HEK293T (cell line): ENCODE data around the gene RBM44.

ENCODE experiments used
- CTCF ChIA-PET: fragments of 350-600 bp; formaldehyde crosslinking; extraction: SDS; loops from one replicate; lab custom pipeline; 2021; ENCODE audit warnings: antibody characterized with exemption, inconsistent platforms; lab: Yijun Ruan, JAX
- POLR2A ChIA-PET: fragments of 350-600 bp; formaldehyde crosslinking; extraction: SDS; loops from one replicate; lab custom pipeline; 2020; ENCODE audit warnings: antibody characterized with exemption, inconsistent platforms; lab: Yijun Ruan, JAX
- DNase-seq: peaks from one replicate; pipeline ENCODE4 v3.0.0; 2012; ENCODE audit warnings: mixed read lengths; ENCODE audit errors: extremely low spot score
- ARNT ChIP-seq: fragments of 450-650 bp; IDR thresholded peaks from 2 replicates; pipeline ENCODE4 v1.6.1; 2017; ENCODE audit warnings: mild to moderate bottlenecking
- BHLHE40 ChIP-seq: fragments of 450-650 bp; IDR thresholded peaks from 2 replicates; pipeline ENCODE4 v1.6.1; 2016; ENCODE audit warnings: mild to moderate bottlenecking, moderate library complexity, borderline replicate concordance
- CTBP1 ChIP-seq: fragments of 450-650 bp; IDR thresholded peaks from 2 replicates; pipeline ENCODE4 v1.6.1; 2016; ENCODE audit warnings: borderline replicate concordance
- ELF4 ChIP-seq: fragments of 450-650 bp; IDR thresholded peaks from 2 replicates; pipeline ENCODE4 v1.6.1; 2017; ENCODE audit warnings: antibody characterized with exemption
- FOXA1 ChIP-seq: fragments of 450-650 bp; IDR thresholded peaks from 2 replicates; pipeline ENCODE4 v1.6.1; 2016; ENCODE audit warnings: mild to moderate bottlenecking
- FOXK2 ChIP-seq: fragments of 450-650 bp; IDR thresholded peaks from 2 replicates; pipeline ENCODE4 v1.6.1; 2016; ENCODE audit warnings: mild to moderate bottlenecking
- FOXM1 ChIP-seq: fragments of 450-650 bp; IDR thresholded peaks from 2 replicates; pipeline ENCODE4 v1.6.1; 2017; ENCODE audit warnings: mild to moderate bottlenecking, borderline replicate concordance
- HDGF ChIP-seq: fragments of 450-650 bp; IDR thresholded peaks from 2 replicates; pipeline ENCODE4 v1.6.1; 2017; ENCODE audit warnings: antibody characterized with exemption, borderline replicate concordance
- L3MBTL2 ChIP-seq: fragments of 450-650 bp; conservative IDR thresholded peaks from 2 replicates; pipeline ENCODE4 v1.6.1; 2016; ENCODE audit warnings: mild to moderate bottlenecking
- LEF1 ChIP-seq: fragments of 450-650 bp; IDR thresholded peaks from 2 replicates; pipeline ENCODE4 v1.6.1; 2017; ENCODE audit warnings: mild to moderate bottlenecking, borderline replicate concordance
- NFRKB ChIP-seq: fragments of 450-650 bp; IDR thresholded peaks from 2 replicates; pipeline ENCODE4 v1.6.1; 2016; ENCODE audit warnings: mild to moderate bottlenecking, moderate library complexity
- PKNOX1 ChIP-seq: fragments of 450-650 bp; IDR thresholded peaks from 2 replicates; pipeline ENCODE4 v1.6.1; 2016
- SP1 ChIP-seq: fragments of 450-650 bp; IDR thresholded peaks from 2 replicates; pipeline ENCODE4 v1.6.1; 2017
- SUZ12 ChIP-seq: fragments of 450-650 bp; IDR thresholded peaks from 2 replicates; pipeline ENCODE4 v1.6.1; 2016; ENCODE audit warnings: mild to moderate bottlenecking
- TARDBP ChIP-seq: fragments of 450-650 bp; IDR thresholded peaks from 2 replicates; pipeline ENCODE4 v1.6.1; 2016
- ZNF384 ChIP-seq: fragments of 450-650 bp; IDR thresholded peaks from 2 replicates; pipeline ENCODE4 v1.6.1; 2016

RBM44 gene

GRCh38 chr2:237862528-237862895 lies 63.9 kb downstream of the RBM44 start:
- ChIA-PET CTCF (interaction anchor here (0.6 kb wide), 1 partner anchor 271 kb away, joined by 3 read pairs; no protein-coding TSS in a partner anchor), POLR2A (interaction anchor here (1.0 kb wide), 1 partner anchor 198 kb away, joined by 3 read pairs; the partner anchor contains the start of gene SCLY)
- TF ChIP-seq TARDBP: no peak
- TF ChIP-seq BHLHE40: no peak
- no peak for TF ChIP-seq FOXA1
- no peak for TF ChIP-seq ARNT
- TF ChIP-seq SP1: no peak
- TF ChIP-seq SUZ12: no peak
- TF ChIP-seq L3MBTL2: no peak
- TF ChIP-seq HDGF: no peak
- TF ChIP-seq PKNOX1: no peak
- no peak for TF ChIP-seq FOXM1
- no peak for TF ChIP-seq CTBP1
- no peak for TF ChIP-seq ELF4
- DNase-seq: no peak

GRCh38 chr2:237863102-237863511 lies 64.5 kb downstream of the RBM44 start:
- no peak for DNase-seq
- ChIA-PET POLR2A (interaction anchor here (1.0 kb wide), 1 partner anchor 198 kb away, joined by 3 read pairs; the partner anchor contains the start of gene SCLY), CTCF (interaction anchor here (0.6 kb wide), 1 partner anchor 271 kb away, joined by 3 read pairs; no protein-coding TSS in a partner anchor)
- TF ChIP-seq FOXK2 (no peak), CTBP1 (no peak), PKNOX1 (no peak), FOXM1 (no peak), NFRKB (no peak), ARNT (no peak)

- CTCF ChIA-PET: no interaction called here
- no peak for DNase-seq
Measured at GRCh38 chr2:237863689-237864443, 65.3 kb downstream of the RBM44 start.

GRCh38 chr2:237864444-237864931 lies 65.9 kb downstream of the RBM44 start:
- POLR2A ChIA-PET: no interaction called here
- TF ChIP-seq CTBP1 (no peak), PKNOX1 (no peak), TARDBP (no peak)
- no peak for DNase-seq
- CTCF ChIA-PET: no interaction called here

More at GRCh38 chr2:237863689-237864443, 65.3 kb downstream of the RBM44 start:
- POLR2A ChIA-PET: no interaction called here
- no peak for TF ChIP-seq CTBP1

GRCh38 chr2:237864940-237865622 lies 66.5 kb downstream of the RBM44 start:
- ChIA-PET POLR2A (no interaction called here), CTCF (no interaction called here)
- TF ChIP-seq TARDBP (no peak), ARNT (no peak), PKNOX1 (no peak), FOXM1 (no peak), FOXA1 (no peak), CTBP1 (no peak), SUZ12 (no peak), HDGF (no peak), NFRKB (no peak), LEF1 (no peak), L3MBTL2 (no peak), ELF4 (no peak), FOXK2 (no peak), ZNF384 (no peak), SP1 (no peak), BHLHE40 (no peak)
- DNase-seq: no peak

GRCh38 chr2:237865623-237866041 lies 67.1 kb downstream of the RBM44 start:
- TF ChIP-seq ZNF384 (no peak), PKNOX1 (no peak), ELF4 (no peak), L3MBTL2 (no peak), ARNT (no peak), SUZ12 (no peak), CTBP1 (no peak), FOXM1 (no peak), SP1 (no peak), BHLHE40 (no peak), LEF1 (no peak), HDGF (no peak), FOXA1 (no peak), FOXK2 (no peak)
- ChIA-PET POLR2A (no interaction called here), CTCF (no interaction called here)
- DNase-seq: peak; percentile 28
